HEK293 (cell line): ENCODE data around the gene RASA4.
"Not testable (repeated sequence)": the region's sequence is repeated elsewhere in the genome, so short reads cannot be mapped to it uniquely, and the experiment has no call there.

Experiments
- CTCF ChIA-PET: fragments of 350-600 bp; formaldehyde crosslinking; extraction: SDS; loops from one replicate; lab custom pipeline; 2021; ENCODE audit warnings: antibody characterized with exemption; lab: Yijun Ruan, JAX
- POLR2A ChIA-PET: fragments of 300-600 bp; formaldehyde crosslinking; extraction: SDS; loops from one replicate; lab custom pipeline; 2020; ENCODE audit warnings: antibody characterized with exemption, inconsistent platforms; lab: Yijun Ruan, JAX
- H3K27ac ChIP-seq: fragments of 200-500 bp; sonication (Bioruptor generic); 2 replicates; pipeline ENCODE4 v1.5.1; 2014; ENCODE audit warnings: low read depth, low read length, control low read depth, inconsistent platforms; ENCODE audit errors: extremely low read depth
- H3K36me3 ChIP-seq, 2 experiments: fragments of 200-500 bp in 1 of 2; sonication (Bioruptor generic) in 1 of 2; 1 replicate in 1 of 2; 2 replicates in 1 of 2; pipeline ENCODE4 v1.5.1; 2014 to 2017; ENCODE audit warnings: inconsistent platforms in 2 of 2, low read length in 2 of 2; ENCODE audit not compliant: control insufficient read depth in 2 of 2, insufficient read depth in 1 of 2
- H3K4me1 ChIP-seq: fragments of 200-500 bp; sonication (Bioruptor generic); 2 replicates; pipeline ENCODE4 v1.5.1; 2014; ENCODE audit warnings: mild to moderate bottlenecking, low read length, inconsistent platforms; ENCODE audit not compliant: control insufficient read depth, insufficient read depth
- H3K4me3 ChIP-seq: 2 replicates; pipeline ENCODE4 v1.5.1; 2011; ENCODE audit warnings: low read depth, mild to moderate bottlenecking, control low read depth, low read length, moderate library complexity
- H3K9me3 ChIP-seq: fragments of 200-500 bp; sonication (Bioruptor generic); 2 replicates; pipeline ENCODE4 v1.5.1; 2014; ENCODE audit warnings: low read depth, low read length, inconsistent platforms; ENCODE audit not compliant: control insufficient read depth, insufficient read depth
- GLIS2 ChIP-seq: fragments of 450-650 bp; formaldehyde crosslinking; IDR thresholded peaks from 2 replicates; pipeline ENCODE4 v1.5.1; 2016; ENCODE audit warnings: missing biosample characterization, missing genetic modification characterization
- KLF9 ChIP-seq: fragments of 450-650 bp; formaldehyde crosslinking; IDR thresholded peaks from 2 replicates; pipeline ENCODE4 v1.5.1; 2016; ENCODE audit warnings: missing biosample characterization, missing genetic modification characterization, low read depth
- ZBTB48 ChIP-seq: fragments of 450-650 bp; formaldehyde crosslinking; IDR thresholded peaks from 2 replicates; pipeline ENCODE4 v1.5.1; 2016; ENCODE audit warnings: missing biosample characterization, missing genetic modification characterization
- ZEB2 ChIP-seq: fragments of 450-650 bp; formaldehyde crosslinking; IDR thresholded peaks from 2 replicates; pipeline ENCODE4 v1.5.1; 2016; ENCODE audit warnings: missing biosample characterization, missing genetic modification characterization
- ZNF121 ChIP-seq: fragments of 450-650 bp; formaldehyde crosslinking; IDR thresholded peaks from 2 replicates; pipeline ENCODE4 v1.5.1; 2016; ENCODE audit warnings: missing biosample characterization, missing genetic modification characterization
- ZNF24 ChIP-seq: fragments of 450-650 bp; formaldehyde crosslinking; IDR thresholded peaks from 2 replicates; pipeline ENCODE4 v1.5.1; 2016; ENCODE audit warnings: missing biosample characterization, missing genetic modification characterization
- ZNF391 ChIP-seq: fragments of 450-650 bp; formaldehyde crosslinking; IDR thresholded peaks from 2 replicates; pipeline ENCODE4 v1.5.1; 2016; ENCODE audit warnings: low read depth, missing biosample characterization, missing genetic modification characterization, borderline replicate concordance
- ZNF394 ChIP-seq: fragments of 450-650 bp; formaldehyde crosslinking; IDR thresholded peaks from 2 replicates; pipeline ENCODE4 v1.5.1; 2016; ENCODE audit warnings: missing biosample characterization, missing genetic modification characterization, mild to moderate bottlenecking, moderate library complexity, borderline replicate concordance
- ZNF561 ChIP-seq: fragments of 450-650 bp; IDR thresholded peaks from 2 replicates; pipeline ENCODE4 v1.5.1; 2018; ENCODE audit warnings: missing biosample characterization, missing genetic modification characterization, borderline replicate concordance
- ZNF639 ChIP-seq: fragments of 450-650 bp; formaldehyde crosslinking; IDR thresholded peaks from 2 replicates; pipeline ENCODE4 v1.5.1; 2016; ENCODE audit warnings: missing biosample characterization, missing genetic modification characterization
- ZSCAN23 ChIP-seq: fragments of 450-650 bp; formaldehyde crosslinking; IDR thresholded peaks from 2 replicates; pipeline ENCODE4 v1.5.1; 2016; ENCODE audit warnings: missing biosample characterization, missing genetic modification characterization
- ZSCAN30 ChIP-seq: fragments of 450-650 bp; IDR thresholded peaks from 2 replicates; pipeline ENCODE4 v1.5.1; 2018; ENCODE audit warnings: missing biosample characterization, mild to moderate bottlenecking, missing genetic modification characterization, moderate library complexity
- ZSCAN4 ChIP-seq: fragments of 450-650 bp; formaldehyde crosslinking; IDR thresholded peaks from 2 replicates; pipeline ENCODE4 v1.5.1; 2017; ENCODE audit warnings: missing biosample characterization, missing genetic modification characterization
- TF ChIP-seq, protein P1 (sequence below): fragments of 450-650 bp; formaldehyde crosslinking; optimal IDR thresholded peaks from 2 replicates; pipeline ENCODE3; 2016; ENCODE audit warnings: missing biosample characterization, mild to moderate bottlenecking, missing genetic modification characterization
- TF ChIP-seq, protein P2 (sequence below): fragments of 450-650 bp; formaldehyde crosslinking; IDR thresholded peaks from 2 replicates; pipeline ENCODE4 v1.5.1; 2016; ENCODE audit warnings: missing biosample characterization, missing genetic modification characterization

The RASA4 gene

DNA sequence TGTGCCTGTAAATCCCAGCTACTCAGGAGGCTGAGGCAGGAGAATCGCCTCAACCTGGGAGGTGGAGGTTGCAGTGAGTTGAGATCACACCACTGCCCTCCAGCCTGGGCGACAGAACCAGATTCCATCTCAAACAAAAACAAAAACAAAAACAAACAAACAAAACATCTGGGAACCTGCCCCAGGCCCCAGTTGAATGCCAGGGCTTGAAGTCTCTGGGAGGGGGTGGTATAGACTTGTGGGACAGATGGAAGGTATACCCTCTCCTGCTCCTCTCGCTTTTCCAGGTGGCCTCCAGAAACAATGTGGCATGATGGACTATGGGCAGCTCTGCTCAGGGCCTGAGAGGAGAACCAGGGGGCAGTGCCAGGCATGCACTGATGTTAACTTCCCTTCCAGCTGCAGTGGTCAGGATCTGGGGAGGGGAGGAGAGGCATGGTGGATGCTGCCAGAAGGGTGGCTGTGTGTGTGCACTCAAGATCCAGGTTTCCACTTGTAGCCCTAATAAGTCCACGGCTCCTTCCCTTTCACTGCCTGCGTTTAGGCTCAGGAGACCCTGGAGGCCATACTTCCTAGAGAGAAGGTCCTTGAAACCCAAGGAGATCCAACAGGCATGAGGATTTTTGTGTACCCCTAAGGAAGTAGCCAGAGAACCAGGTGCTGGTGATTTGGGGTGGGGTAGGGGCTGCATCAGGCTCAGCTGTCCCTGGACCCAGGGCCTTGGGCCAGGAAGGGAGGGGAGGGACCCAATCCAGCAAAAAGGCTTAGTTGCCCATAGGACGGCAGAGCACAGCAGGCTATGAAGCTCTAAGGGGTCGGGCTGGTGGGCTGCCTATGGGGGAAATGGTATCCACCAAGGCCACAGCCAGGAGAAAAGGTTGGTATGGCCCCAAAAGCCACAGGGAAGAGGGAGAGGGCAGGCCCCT lies 39.0 kb downstream of the RASA4 start:
- H3K4me1 ChIP-seq, CTCF ChIA-PET, H3K36me3 ChIP-seq, H3K27ac ChIP-seq, POLR2A ChIA-PET, H3K4me3 ChIP-seq, H3K9me3 ChIP-seq: not testable (repeated sequence)

GRCh38 chr7:102576363-102576762 lies 40.2 kb downstream of the RASA4 start:
- H3K36me3 ChIP-seq, CTCF ChIA-PET, H3K9me3 ChIP-seq, H3K27ac ChIP-seq, POLR2A ChIA-PET, H3K4me1 ChIP-seq, H3K4me3 ChIP-seq: not testable (repeated sequence)

GRCh38 chr7:102574607-102575006 lies 41.9 kb downstream of the RASA4 start:
- H3K9me3 ChIP-seq, POLR2A ChIA-PET, H3K4me1 ChIP-seq, H3K27ac ChIP-seq, H3K36me3 ChIP-seq, H3K4me3 ChIP-seq, CTCF ChIA-PET: not testable (repeated sequence)

GRCh38 chr7:102572261-102573239 lies 44.0 kb downstream of the RASA4 start, which contains the start of gene POLR2J3:
Gene POLR2J3 (minus strand): TSS chr7:102572583. CDS start chr7:102572521, 62 bp downstream.
- H3K27ac ChIP-seq = peak within 1 kb of the TSS; percentile 69
- H3K9me3 ChIP-seq, H3K36me3 ChIP-seq, CTCF ChIA-PET, H3K4me1 ChIP-seq: not testable (repeated sequence)
- H3K4me3 ChIP-seq = peak within 1 kb of the TSS; percentile 44
- POLR2A ChIA-PET = interaction anchor here (0.6 kb wide), 1 partner anchor 434 kb away, joined by 3 read pairs; no protein-coding TSS in a partner anchor
- TF ChIP-seq, protein P1, sequence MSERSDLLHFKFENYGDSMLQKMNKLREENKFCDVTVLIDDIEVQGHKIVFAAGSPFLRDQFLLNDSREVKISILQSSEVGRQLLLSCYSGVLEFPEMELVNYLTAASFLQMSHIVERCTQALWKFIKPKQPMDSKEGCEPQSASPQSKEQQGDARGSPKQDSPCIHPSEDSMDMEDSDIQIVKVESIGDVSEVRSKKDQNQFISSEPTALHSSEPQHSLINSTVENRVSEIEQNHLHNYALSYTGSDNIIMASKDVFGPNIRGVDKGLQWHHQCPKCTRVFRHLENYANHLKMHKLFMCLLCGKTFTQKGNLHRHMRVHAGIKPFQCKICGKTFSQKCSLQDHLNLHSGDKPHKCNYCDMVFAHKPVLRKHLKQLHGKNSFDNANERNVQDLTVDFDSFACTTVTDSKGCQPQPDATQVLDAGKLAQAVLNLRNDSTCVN (tag by site-specific recombination) = peak; percentile 69
- TF ChIP-seq, protein P2, sequence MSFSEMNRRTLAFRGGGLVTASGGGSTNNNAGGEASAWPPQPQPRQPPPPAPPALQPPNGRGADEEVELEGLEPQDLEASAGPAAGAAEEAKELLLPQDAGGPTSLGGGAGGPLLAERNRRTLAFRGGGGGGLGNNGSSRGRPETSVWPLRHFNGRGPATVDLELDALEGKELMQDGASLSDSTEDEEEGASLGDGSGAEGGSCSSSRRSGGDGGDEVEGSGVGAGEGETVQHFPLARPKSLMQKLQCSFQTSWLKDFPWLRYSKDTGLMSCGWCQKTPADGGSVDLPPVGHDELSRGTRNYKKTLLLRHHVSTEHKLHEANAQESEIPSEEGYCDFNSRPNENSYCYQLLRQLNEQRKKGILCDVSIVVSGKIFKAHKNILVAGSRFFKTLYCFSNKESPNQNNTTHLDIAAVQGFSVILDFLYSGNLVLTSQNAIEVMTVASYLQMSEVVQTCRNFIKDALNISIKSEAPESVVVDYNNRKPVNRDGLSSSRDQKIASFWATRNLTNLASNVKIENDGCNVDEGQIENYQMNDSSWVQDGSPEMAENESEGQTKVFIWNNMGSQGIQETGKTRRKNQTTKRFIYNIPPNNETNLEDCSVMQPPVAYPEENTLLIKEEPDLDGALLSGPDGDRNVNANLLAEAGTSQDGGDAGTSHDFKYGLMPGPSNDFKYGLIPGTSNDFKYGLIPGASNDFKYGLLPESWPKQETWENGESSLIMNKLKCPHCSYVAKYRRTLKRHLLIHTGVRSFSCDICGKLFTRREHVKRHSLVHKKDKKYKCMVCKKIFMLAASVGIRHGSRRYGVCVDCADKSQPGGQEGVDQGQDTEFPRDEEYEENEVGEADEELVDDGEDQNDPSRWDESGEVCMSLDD (tag by site-specific recombination) = peak; percentile 64
- peak; percentile 57; the same call in 1 of the 2 replicates for TF ChIP-seq ZBTB48 (tag by site-specific recombination)
- TF ChIP-seq ZEB2 (tag by site-specific recombination) = peak; percentile 69
- peak; percentile 66; the same call in 1 of the 2 replicates for TF ChIP-seq ZNF394 (tag by site-specific recombination)
- peak; percentile 78 for TF ChIP-seq GLIS2 (tag by site-specific recombination)
- peak; percentile 60; the same call in 1 of the 2 replicates for TF ChIP-seq ZNF24 (tag by site-specific recombination)
- TF ChIP-seq ZNF391 (tag by site-specific recombination) = 0 out of 2 replicates have a peak, but pooled peaks have one; percentile 52
- TF ChIP-seq ZNF639 = peak; percentile 73
- TF ChIP-seq ZNF561 (tag by site-specific recombination) = peak; percentile 40; the same call in 1 of the 2 replicates
- TF ChIP-seq ZNF121 (tag by site-specific recombination) = 0 out of 2 replicates have a peak, but pooled peaks have one; percentile 41
- TF ChIP-seq KLF9 (tag by site-specific recombination) = 0 out of 2 replicates have a peak, but pooled peaks have one; percentile 37
- TF ChIP-seq ZSCAN4 (tag by site-specific recombination) = 0 out of 2 replicates have a peak, but pooled peaks have one; percentile 40
- peak; percentile 71 for TF ChIP-seq ZSCAN30 (tag by site-specific recombination)
- TF ChIP-seq ZSCAN23 (tag by site-specific recombination) = 0 out of 2 replicates have a peak, but pooled peaks have one; percentile 21
